NT2/D1 (cell line): ENCODE results near the gene DEFB124.

Source experiments
- SUZ12 ChIP-seq: IDR thresholded peaks from 2 replicates; pipeline ENCODE4 v1.6.1; 2011; ENCODE audit not compliant: insufficient read length, insufficient read depth; ENCODE audit errors: extremely low read depth
- YY1 ChIP-seq: IDR thresholded peaks from 2 replicates; pipeline ENCODE4 v1.6.1; 2011; ENCODE audit not compliant: insufficient read length, insufficient read depth
- ZNF274 ChIP-seq: IDR thresholded peaks from 2 replicates; pipeline ENCODE4 v1.6.1; 2011; ENCODE audit warnings: mild to moderate bottlenecking, low read depth, low read length

GRCh38 chr20:31516166-31516565 lies 41.2 kb upstream of the DEFB124 start:
- TF ChIP-seq SUZ12, result no peak
- no peak for TF ChIP-seq YY1
- no peak for TF ChIP-seq ZNF274
